HUES48 (cell line): ENCODE measurements around the gene ZNHIT1.

ENCODE experiments used
- H3K27ac ChIP-seq: one replicate; pipeline ENCODE4 v1.7.0; 2013; ENCODE audit warnings: low read depth, low read length, inconsistent platforms
- H3K27me3 ChIP-seq: 2 replicates; pipeline ENCODE4 v1.6.1; 2013; ENCODE audit warnings: mild to moderate bottlenecking, low read length; ENCODE audit not compliant: control insufficient read depth, insufficient read depth
- H3K36me3 ChIP-seq: 2 replicates; pipeline ENCODE4 v1.6.1; 2013; ENCODE audit warnings: low read length; ENCODE audit not compliant: control insufficient read depth, insufficient read depth
- H3K4me1 ChIP-seq: 2 replicates; pipeline ENCODE4 v1.6.1; 2013; ENCODE audit warnings: mild to moderate bottlenecking, low read length; ENCODE audit not compliant: control insufficient read depth, insufficient read depth
- H3K4me3 ChIP-seq: 2 replicates; pipeline ENCODE4 v1.5.1; 2013; ENCODE audit warnings: mild to moderate bottlenecking, low read depth, low read length
- H3K9ac ChIP-seq: 2 replicates; pipeline ENCODE4 v1.6.1; 2013; ENCODE audit warnings: mild to moderate bottlenecking, low read depth, low read length, moderate library complexity
- H3K9me3 ChIP-seq: 2 replicates; pipeline ENCODE4 v1.6.1; 2013; ENCODE audit warnings: low read length; ENCODE audit not compliant: control insufficient read depth, insufficient read depth

The ZNHIT1 gene

GRCh38 chr7:101217388-101218235, at the start of gene ZNHIT1, which contains the start of gene PLOD3:
TSS of gene ZNHIT1 (plus strand) at chr7:101218165. CDS start at chr7:101218196, 31 bp downstream.
TSS of gene PLOD3 (minus strand) at chr7:101217581. CDS start at chr7:101217274, 307 bp downstream.
- Histone ChIP-seq H3K4me1 (peaks cover 9% of the 10 kb centered on the region; the same call in 1 of the 2 replicates), H3K36me3 (peaks cover 16% of the 10 kb centered on the region), H3K4me3 (peak within 1 kb of the TSS; percentile 87), H3K9ac (peak within 1 kb of the TSS; percentile 69), H3K27me3 (no peaks in the 10 kb centered on the region), H3K9me3 (no peaks in the 10 kb centered on the region), H3K27ac (peak within 1 kb of the TSS; percentile 90)

GRCh38 chr7:101168412-101169049, 49.4 kb upstream of the ZNHIT1 start:
- Histone ChIP-seq H3K9ac (no peak overlapping the region), H3K4me1 (peaks cover 60% of the 10 kb centered on the region), H3K27ac (peak overlapping the region; percentile 64), H3K27me3 (peaks cover 92% of the 10 kb centered on the region), H3K4me3 (peak overlapping the region; percentile 32), H3K9me3 (no peaks in the 10 kb centered on the region), H3K36me3 (no peaks in the 10 kb centered on the region)

GRCh38 chr7:101169110-101169837, 48.7 kb upstream of the ZNHIT1 start:
- no peak overlapping the region for H3K9ac ChIP-seq
- no peaks in the 10 kb centered on the region for H3K36me3 ChIP-seq
- H3K4me3 ChIP-seq: peak overlapping the region; percentile 51
- no peaks in the 10 kb centered on the region for H3K9me3 ChIP-seq
- H3K27ac ChIP-seq: peak overlapping the region; percentile 64
- H3K27me3 ChIP-seq: peaks cover 93% of the 10 kb centered on the region
- peaks cover 60% of the 10 kb centered on the region for H3K4me1 ChIP-seq

- peak overlapping the region; percentile 51 for H3K4me3 ChIP-seq
- H3K27me3 ChIP-seq: peaks cover 93% of the 10 kb centered on the region
- no peaks in the 10 kb centered on the region for H3K36me3 ChIP-seq
- H3K4me1 ChIP-seq: peaks cover 54% of the 10 kb centered on the region
- no peaks in the 10 kb centered on the region for H3K9me3 ChIP-seq
- no peak overlapping the region for H3K9ac ChIP-seq
- H3K27ac ChIP-seq: no peak overlapping the region
These were observed 48.0 kb upstream of the ZNHIT1 start for GRCh38 chr7:101169838-101170551.

- Histone ChIP-seq H3K4me3 (peak overlapping the region; percentile 51; the same call in 1 of the 2 replicates), H3K27ac (no peak overlapping the region), H3K9ac (no peak overlapping the region), H3K27me3 (peaks cover 96% of the 10 kb centered on the region), H3K36me3 (no peaks in the 10 kb centered on the region), H3K4me1 (peaks cover 53% of the 10 kb centered on the region), H3K9me3 (no peaks in the 10 kb centered on the region)
These were observed 47.1 kb upstream of the ZNHIT1 start for GRCh38 chr7:101170617-101171441.

- Histone ChIP-seq H3K4me1 (peaks cover 53% of the 10 kb centered on the region), H3K36me3 (no peaks in the 10 kb centered on the region), H3K9ac (no peak overlapping the region), H3K4me3 (peak overlapping the region; percentile 41; the same call in 1 of the 2 replicates), H3K27me3 (peaks cover 98% of the 10 kb centered on the region), H3K27ac (no peak overlapping the region), H3K9me3 (no peaks in the 10 kb centered on the region)
These were observed 46.5 kb upstream of the ZNHIT1 start for GRCh38 chr7:101171442-101171837.

GRCh38 chr7:101172005-101172853, 45.7 kb upstream of the ZNHIT1 start:
- Histone ChIP-seq H3K4me3 (peak overlapping the region; percentile 41), H3K4me1 (peaks cover 50% of the 10 kb centered on the region), H3K36me3 (no peaks in the 10 kb centered on the region), H3K9ac (no peak overlapping the region), H3K27me3 (peaks cover 100% of the 10 kb centered on the region), H3K9me3 (no peaks in the 10 kb centered on the region), H3K27ac (no peak overlapping the region)

- Histone ChIP-seq H3K4me1 (peaks cover 43% of the 10 kb centered on the region), H3K27ac (no peak overlapping the region), H3K9me3 (no peaks in the 10 kb centered on the region), H3K4me3 (peak overlapping the region; percentile 41), H3K9ac (no peak overlapping the region), H3K27me3 (peaks cover 100% of the 10 kb centered on the region), H3K36me3 (no peaks in the 10 kb centered on the region)
These were observed 44.9 kb upstream of the ZNHIT1 start for GRCh38 chr7:101172854-101173751.
